Loucy (cell line): ENCODE measurements around the gene RPN1.

ENCODE experiments used
- H2AFZ ChIP-seq: fragments of 200-600 bp; sonication (generic); 2 replicates; pipeline ENCODE4 v1.6.0; 2016; ENCODE audit warnings: antibody characterized with exemption, mild to moderate bottlenecking, low read length, moderate library complexity
- H3F3A ChIP-seq: fragments of 200-600 bp; 2 replicates; pipeline ENCODE4 v1.6.0; 2016; ENCODE audit warnings: antibody characterized with exemption, low read depth, mild to moderate bottlenecking
- H3K27me3 ChIP-seq: fragments of 200-600 bp; sonication (generic); 2 replicates; pipeline ENCODE4 v1.6.1; 2014; ENCODE audit warnings: low read length, mild to moderate bottlenecking; ENCODE audit not compliant: insufficient read depth, poor library complexity, severe bottlenecking
- H3K36me3 ChIP-seq: fragments of 200-600 bp; sonication (generic); 2 replicates; pipeline ENCODE4 v1.6.1; 2016; ENCODE audit warnings: low read length; ENCODE audit not compliant: insufficient read depth
- H3K4me1 ChIP-seq: fragments of 200-600 bp; sonication (generic); 2 replicates; pipeline ENCODE4 v1.5.1; 2014; ENCODE audit warnings: low read length, mild to moderate bottlenecking; ENCODE audit not compliant: insufficient read depth, poor library complexity, severe bottlenecking
- H3K4me2 ChIP-seq: fragments of 200-600 bp; sonication (generic); 2 replicates; pipeline ENCODE4 v1.6.0; 2014; ENCODE audit warnings: antibody characterized with exemption, low read length, low read depth, mild to moderate bottlenecking; ENCODE audit not compliant: poor library complexity, severe bottlenecking
- H3K4me3 ChIP-seq: fragments of 200-600 bp; sonication (generic); 2 replicates; pipeline ENCODE4 v1.5.1; 2014; ENCODE audit warnings: low read length, mild to moderate bottlenecking, mixed read lengths; ENCODE audit not compliant: poor library complexity, severe bottlenecking
- H3K79me2 ChIP-seq: fragments of 200-600 bp; sonication (generic); 2 replicates; pipeline ENCODE4 v1.6.1; 2014; ENCODE audit warnings: low read length; ENCODE audit not compliant: insufficient read depth
- H3K9ac ChIP-seq: fragments of 200-600 bp; sonication (generic); 2 replicates; pipeline ENCODE4 v1.6.0; 2014; ENCODE audit warnings: mild to moderate bottlenecking, low read depth, low read length, moderate library complexity; ENCODE audit not compliant: poor library complexity, severe bottlenecking
- H3K9me2 ChIP-seq: fragments of 200-600 bp; sonication (generic); replicated peaks from 2 replicates; pipeline ENCODE4 v1.6.1; 2016; ENCODE audit warnings: low read depth, low read length, mixed read lengths
- H3K9me3 ChIP-seq: fragments of 200-600 bp; sonication (generic); 2 replicates; pipeline ENCODE4 v1.6.1; 2014; ENCODE audit warnings: mild to moderate bottlenecking, antibody characterized with exemption, low read length, low read depth; ENCODE audit not compliant: insufficient read depth
- H4K20me1 ChIP-seq: fragments of 200-600 bp; sonication (generic); 2 replicates; pipeline ENCODE4 v1.6.0; 2014; ENCODE audit warnings: antibody characterized with exemption, low read length, mild to moderate bottlenecking; ENCODE audit not compliant: insufficient read depth, poor library complexity, severe bottlenecking
- EZH2phosphoT487 ChIP-seq: fragments of 200-600 bp; IDR thresholded peaks from 2 replicates; pipeline ENCODE4 v1.6.1; 2018; ENCODE audit warnings: antibody characterized with exemption, mild to moderate bottlenecking, moderate library complexity, borderline replicate concordance
- TF ChIP-seq, protein P1 (sequence below): fragments of 200-600 bp; sonication (generic); conservative IDR thresholded peaks from 2 replicates; pipeline ENCODE4 v1.5.1; 2014; ENCODE audit warnings: mild to moderate bottlenecking, antibody characterized with exemption, low read length

Gene RPN1

GRCh38 chr3:128693696-128694095 lies 43.1 kb upstream of the RPN1 start:
- no peaks in the 10 kb centered on the region for H3K79me2 ChIP-seq
- H3K36me3 ChIP-seq = no peaks in the 10 kb centered on the region
- no peaks in the 10 kb centered on the region for H4K20me1 ChIP-seq
- no peak overlapping the region for H3K9ac ChIP-seq
- H3K4me3 ChIP-seq = no peak overlapping the region
- no peaks in the 10 kb centered on the region for H3K9me2 ChIP-seq
- no peaks in the 10 kb centered on the region for H3F3A ChIP-seq
- H3K4me2 ChIP-seq = no peak overlapping the region
- no peaks in the 10 kb centered on the region for H3K9me3 ChIP-seq
- H3K4me1 ChIP-seq = peaks cover 11% of the 10 kb centered on the region
- 0 out of 2 replicates have a peak overlapping the region, but pooled peaks have one; percentile 28 for H2AFZ ChIP-seq
- no peak for TF ChIP-seq EZH2phosphoT487
- TF ChIP-seq, protein P1, sequence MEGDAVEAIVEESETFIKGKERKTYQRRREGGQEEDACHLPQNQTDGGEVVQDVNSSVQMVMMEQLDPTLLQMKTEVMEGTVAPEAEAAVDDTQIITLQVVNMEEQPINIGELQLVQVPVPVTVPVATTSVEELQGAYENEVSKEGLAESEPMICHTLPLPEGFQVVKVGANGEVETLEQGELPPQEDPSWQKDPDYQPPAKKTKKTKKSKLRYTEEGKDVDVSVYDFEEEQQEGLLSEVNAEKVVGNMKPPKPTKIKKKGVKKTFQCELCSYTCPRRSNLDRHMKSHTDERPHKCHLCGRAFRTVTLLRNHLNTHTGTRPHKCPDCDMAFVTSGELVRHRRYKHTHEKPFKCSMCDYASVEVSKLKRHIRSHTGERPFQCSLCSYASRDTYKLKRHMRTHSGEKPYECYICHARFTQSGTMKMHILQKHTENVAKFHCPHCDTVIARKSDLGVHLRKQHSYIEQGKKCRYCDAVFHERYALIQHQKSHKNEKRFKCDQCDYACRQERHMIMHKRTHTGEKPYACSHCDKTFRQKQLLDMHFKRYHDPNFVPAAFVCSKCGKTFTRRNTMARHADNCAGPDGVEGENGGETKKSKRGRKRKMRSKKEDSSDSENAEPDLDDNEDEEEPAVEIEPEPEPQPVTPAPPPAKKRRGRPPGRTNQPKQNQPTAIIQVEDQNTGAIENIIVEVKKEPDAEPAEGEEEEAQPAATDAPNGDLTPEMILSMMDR = no peak
- H3K27me3 ChIP-seq = no peaks in the 10 kb centered on the region

DNA sequence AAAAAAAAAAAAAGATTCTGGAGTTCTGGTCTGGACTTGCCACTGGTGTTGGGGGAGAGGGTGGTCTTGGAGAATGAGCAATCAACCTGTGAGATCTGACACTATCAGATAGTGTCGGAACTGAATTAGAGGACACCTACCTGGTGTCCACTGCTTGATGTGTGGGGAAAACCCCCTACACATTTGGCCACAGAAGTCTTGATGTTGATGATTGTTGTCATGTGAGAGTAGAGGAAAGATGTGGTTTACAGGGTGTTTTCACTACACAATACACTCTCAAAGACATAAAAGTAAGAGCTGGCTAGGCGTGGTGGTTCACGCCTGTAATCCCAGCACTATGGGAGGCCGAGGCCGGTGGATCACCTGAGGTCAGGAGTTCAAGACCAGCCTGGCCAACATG lies 38.4 kb upstream of the RPN1 start:
- H3K9me2 ChIP-seq = no peaks in the 10 kb centered on the region
- no peak overlapping the region for H3K4me2 ChIP-seq
- no peaks in the 10 kb centered on the region for H3K36me3 ChIP-seq
- peaks cover 12% of the 10 kb centered on the region for H3F3A ChIP-seq
- no peaks in the 10 kb centered on the region for H4K20me1 ChIP-seq
- H3K79me2 ChIP-seq = no peaks in the 10 kb centered on the region
- no peak overlapping the region for H3K4me3 ChIP-seq
- no peak for TF ChIP-seq EZH2phosphoT487
- TF ChIP-seq, protein P1 = no peak
- no peaks in the 10 kb centered on the region for H3K27me3 ChIP-seq
- no peaks in the 10 kb centered on the region for H3K9me3 ChIP-seq
- no peak overlapping the region for H2AFZ ChIP-seq
- peaks cover 24% of the 10 kb centered on the region for H3K4me1 ChIP-seq
- no peak overlapping the region for H3K9ac ChIP-seq

- H3K4me3 ChIP-seq = no peak overlapping the region
- TF ChIP-seq, protein P1 = no peak
- no peak overlapping the region for H3K4me2 ChIP-seq
- no peaks in the 10 kb centered on the region for H3K9me2 ChIP-seq
- H3K79me2 ChIP-seq = peaks cover 8% of the 10 kb centered on the region
- H3F3A ChIP-seq = peaks cover 16% of the 10 kb centered on the region
- no peaks in the 10 kb centered on the region for H3K27me3 ChIP-seq
- peaks cover 32% of the 10 kb centered on the region for H3K4me1 ChIP-seq
- no peak overlapping the region for H3K9ac ChIP-seq
- H3K36me3 ChIP-seq = no peaks in the 10 kb centered on the region
- H3K9me3 ChIP-seq = no peaks in the 10 kb centered on the region
- no peak overlapping the region for H2AFZ ChIP-seq
- H4K20me1 ChIP-seq = no peaks in the 10 kb centered on the region
Observed at GRCh38 chr3:128686465-128686864, 35.8 kb upstream of the RPN1 start.
